RWPE1 (cell line): ENCODE results near the gene KRTAP10-8.
"Not testable (repeated sequence)": the region's sequence is repeated elsewhere in the genome, so short reads cannot be mapped to it uniquely, and the experiment has no call there.

Experiments
- CTCF ChIA-PET: fragments of 350-600 bp; sonication (Branson Sonifier 250); formaldehyde crosslinking; extraction: SDS; loops from one replicate; lab custom pipeline; 2021; lab: Yijun Ruan, JAX
- POLR2A ChIA-PET: fragments of 400-600 bp; formaldehyde crosslinking; extraction: SDS; loops from one replicate; lab custom pipeline; 2020; ENCODE audit warnings: antibody characterized with exemption; ENCODE audit not compliant: low non-redundant PET; lab: Yijun Ruan, JAX
- DNase-seq: peaks from one replicate; pipeline ENCODE4 v3.0.0; 2012; ENCODE audit warnings: low spot score
- H3K27ac ChIP-seq: fragments of 450-650 bp; 2 replicates; pipeline ENCODE4 v1.5.1; 2017
- CTCF ChIP-seq: fragments of 450-650 bp; conservative IDR thresholded peaks from 2 replicates; pipeline ENCODE4 v1.5.1; 2017; ENCODE audit warnings: low read depth, mild to moderate bottlenecking

Gene KRTAP10-8

GRCh38 chr21:44589586-44590305 lies 22.1 kb upstream of the KRTAP10-8 start:
- no peak overlapping the region for H3K27ac ChIP-seq
- no peak for DNase-seq
- ChIA-PET CTCF (no interaction called here), POLR2A (no interaction called here)
- no peak for TF ChIP-seq CTCF

- no peak for DNase-seq
- no peak for TF ChIP-seq CTCF
- ChIA-PET POLR2A (no interaction called here), CTCF (no interaction called here)
- H3K27ac ChIP-seq, result no peak overlapping the region
These were observed 21.6 kb upstream of the KRTAP10-8 start for GRCh38 chr21:44590311-44590721.

GRCh38 chr21:44590897-44591800 lies 20.7 kb upstream of the KRTAP10-8 start:
- DNase-seq, POLR2A ChIA-PET: not testable (repeated sequence)
- CTCF ChIA-PET, result interaction anchor here (0.6 kb wide), 2 partner anchors 10 to 146 kb away, joined by 3 read pairs; no protein-coding TSS in a partner anchor

GRCh38 chr21:44591801-44592130 lies 20.1 kb upstream of the KRTAP10-8 start:
- POLR2A ChIA-PET, DNase-seq, H3K27ac ChIP-seq: not testable (repeated sequence)
- CTCF ChIA-PET, result interaction anchor here (0.6 kb wide), 1 partner anchor 10 kb away, joined by 3 read pairs; no protein-coding TSS in a partner anchor

More at GRCh38 chr21:44590897-44591800, 20.7 kb upstream of the KRTAP10-8 start:
- H3K27ac ChIP-seq, result not testable (repeated sequence)

- no peak within 1 kb of the TSS for H3K27ac ChIP-seq
- no peak for TF ChIP-seq CTCF
- POLR2A ChIA-PET, result interaction anchor here (0.7 kb wide), 1 partner anchor 109 kb away, joined by 3 read pairs; no protein-coding TSS in a partner anchor
- CTCF ChIA-PET, result no interaction called here
- DNase-seq, result no peak
These were observed 19.2 kb upstream of the KRTAP10-8 start, which contains the start of gene KRTAP10-6 for GRCh38 chr21:44592446-44593311. Gene KRTAP10-6, minus strand, starts transcription at chr21:44592505. Its CDS starts 21 bp downstream, at chr21:44592484.

- POLR2A ChIA-PET, result no interaction called here
- no peak for DNase-seq
- H3K27ac ChIP-seq, result no peak overlapping the region
- CTCF ChIA-PET, result no interaction called here
- no peak for TF ChIP-seq CTCF
These were observed 18.1 kb upstream of the KRTAP10-8 start for GRCh38 chr21:44593598-44594405.
